GM23248 (cell line): Measurements from ENCODE around the gene TFIP11. TPM values are rescaled to one million over a fixed set of nuclear protein-coding genes. Genes with fewer than 3 reads are reported as not detected.

Source experiments
- DNase-seq: peaks from one replicate; pipeline ENCODE4 v3.0.0-alpha.2; 2015
- H2AFZ ChIP-seq: fragments of 200-600 bp; sonication (generic); 2 replicates; pipeline ENCODE4 v1.6.1; 2016; ENCODE audit warnings: antibody characterized with exemption
- H3F3A ChIP-seq: fragments of 200-600 bp; sonication (generic); 2 replicates; pipeline ENCODE4 v1.6.1; 2016; ENCODE audit warnings: mild to moderate bottlenecking, antibody characterized with exemption, mixed run types; ENCODE audit not compliant: insufficient read depth
- H3K27ac ChIP-seq: fragments of 200-600 bp; sonication (generic); 2 replicates; pipeline ENCODE4 v1.5.1; 2016; ENCODE audit warnings: mild to moderate bottlenecking
- H3K27me3 ChIP-seq: fragments of 200-600 bp; sonication (generic); replicated peaks from 2 replicates; pipeline ENCODE4 v1.6.1; 2016; ENCODE audit warnings: mild to moderate bottlenecking; ENCODE audit not compliant: insufficient read depth
- H3K36me3 ChIP-seq: fragments of 200-600 bp; sonication (generic); 2 replicates; pipeline ENCODE4 v1.6.1; 2016; ENCODE audit warnings: low read depth, mild to moderate bottlenecking
- H3K4me1 ChIP-seq: fragments of 200-600 bp; sonication (generic); 2 replicates; pipeline ENCODE4 v1.6.1; 2016; ENCODE audit warnings: mild to moderate bottlenecking; ENCODE audit not compliant: insufficient read depth
- H3K4me2 ChIP-seq: fragments of 200-600 bp; sonication (generic); one replicate; pipeline ENCODE4 v1.6.1; 2016; ENCODE audit warnings: mild to moderate bottlenecking; ENCODE audit not compliant: unreplicated experiment
- H3K4me3 ChIP-seq: fragments of 200-600 bp; sonication (generic); 2 replicates; pipeline ENCODE4 v1.5.1; 2016; ENCODE audit warnings: mild to moderate bottlenecking
- H3K79me2 ChIP-seq: fragments of 200-600 bp; sonication (generic); 2 replicates; pipeline ENCODE4 v1.6.1; 2016; ENCODE audit warnings: mild to moderate bottlenecking; ENCODE audit not compliant: insufficient read depth
- H3K9ac ChIP-seq: fragments of 200-600 bp; sonication (generic); 2 replicates; pipeline ENCODE4 v1.6.1; 2016; ENCODE audit warnings: mild to moderate bottlenecking
- H3K9me2 ChIP-seq: fragments of 200-600 bp; sonication (generic); 2 replicates; pipeline ENCODE4 v1.6.1; 2016; ENCODE audit warnings: mixed run types, mild to moderate bottlenecking, moderate library complexity; ENCODE audit not compliant: insufficient read depth
- H3K9me3 ChIP-seq: fragments of 200-600 bp; sonication (generic); one replicate; pipeline ENCODE4 v1.6.1; 2017; ENCODE audit warnings: low read depth
- H4K20me1 ChIP-seq: fragments of 200-600 bp; sonication (generic); 2 replicates; pipeline ENCODE4 v1.6.0; 2016; ENCODE audit not compliant: insufficient read depth
- EZH2 ChIP-seq: fragments of 200-600 bp; sonication (generic); IDR thresholded peaks from 2 replicates; pipeline ENCODE4 v1.6.1; 2018; ENCODE audit warnings: antibody characterized with exemption, mild to moderate bottlenecking; ENCODE audit not compliant: insufficient read depth, poor library complexity, severe bottlenecking
- EZH2phosphoT487 ChIP-seq: fragments of 200-600 bp; sonication (generic); IDR thresholded peaks from 2 replicates; pipeline ENCODE4 v1.6.1; 2018; ENCODE audit warnings: antibody characterized with exemption, moderate library complexity, mild to moderate bottlenecking, low read depth; ENCODE audit not compliant: insufficient read depth
- WGBS, 2 experiments: methylation state at CpG; one replicate each; pipeline ENCODE4 v1.1.6; 2015 to 2017; ENCODE audit warnings: low lambda C conversion rate in 2 of 2, low coverage in 1 of 2; ENCODE audit errors: missing lambda C conversion rate in 2 of 2; 5-methylcytosine and 5-hydroxymethylcytosine counted together
- in situ Hi-C: fragments of 300-500 bp; cut with MboI; formaldehyde crosslinking; loops from 2 replicates; pipeline ENCODE4 v1.15.0; 2020
- polyA plus RNA-seq: library from polyadenylated mRNA; unstranded; fragments of >200 nt; fragmentation: Nextera tagmentation; extraction: Ambion mirVana; gene quantifications from 2 replicates; pipeline ENCODE4 v1.2.1, GENCODE V29; 2016
- total RNA-seq: library from RNA; depleted of rRNA; stranded (reverse); fragments of >200 nt; shearing (Covaris generic); gene quantifications from 2 replicates; pipeline ENCODE4 v1.2.3, GENCODE V29; 2014

Gene TFIP11
- total and polyA plus RNA-seq, 2 experiments from 2014 or later = 23.1 to 41.9 TPM

- no peaks in the 10 kb centered on the region for H3K9me3 ChIP-seq
- H3K27me3 ChIP-seq = no peaks in the 10 kb centered on the region
- no peak overlapping the region for H3K9ac ChIP-seq
- H3K4me3 ChIP-seq = no peak overlapping the region
- no peak for TF ChIP-seq EZH2phosphoT487
- no peak for TF ChIP-seq EZH2
- no peaks in the 10 kb centered on the region for H3K9me2 ChIP-seq
- H2AFZ ChIP-seq = no peak overlapping the region
- H3K4me2 ChIP-seq = no peak overlapping the region
- no peaks in the 10 kb centered on the region for H4K20me1 ChIP-seq
- H3K4me1 ChIP-seq = no peaks in the 10 kb centered on the region
- DNase-seq = no peak
- in situ Hi-C loops = no loop called here
- 0 out of 2 replicates have a peak, but pooled peaks cover 6% of the 10 kb centered on the region for H3F3A ChIP-seq
- no peak overlapping the region for H3K27ac ChIP-seq
- no peaks in the 10 kb centered on the region for H3K36me3 ChIP-seq
- WGBS, 2 experiments = 88 to 91% methylated on average over 4 of the region's 4 CpGs
- no peaks in the 10 kb centered on the region for H3K79me2 ChIP-seq
Observed at GRCh38 chr22:26522592-26522991, 10.3 kb upstream of the TFIP11 start.

GRCh38 chr22:26522012-26522411, 9.7 kb upstream of the TFIP11 start:
- 94 to 95% methylated on average over 2 of the region's 2 CpGs for WGBS, 2 experiments
- no peak overlapping the region for H2AFZ ChIP-seq
- H3K9me2 ChIP-seq = no peaks in the 10 kb centered on the region
- no peak overlapping the region for H3K27ac ChIP-seq
- in situ Hi-C loops = no loop called here
- TF ChIP-seq EZH2phosphoT487 = no peak
- TF ChIP-seq EZH2 = no peak
- 0 out of 2 replicates have a peak, but pooled peaks cover 6% of the 10 kb centered on the region for H3F3A ChIP-seq
- DNase-seq = no peak
- no peaks in the 10 kb centered on the region for H3K9me3 ChIP-seq
- no peaks in the 10 kb centered on the region for H3K36me3 ChIP-seq
- H3K4me2 ChIP-seq = no peak overlapping the region
- no peak overlapping the region for H3K9ac ChIP-seq
- H3K4me3 ChIP-seq = no peak overlapping the region
- no peaks in the 10 kb centered on the region for H3K27me3 ChIP-seq
- H3K79me2 ChIP-seq = no peaks in the 10 kb centered on the region
- H3K4me1 ChIP-seq = no peaks in the 10 kb centered on the region
- H4K20me1 ChIP-seq = no peaks in the 10 kb centered on the region

GRCh38 chr22:26517429-26517828, 5.2 kb upstream of the TFIP11 start:
- no peaks in the 10 kb centered on the region for H3K9me2 ChIP-seq
- WGBS, 2 experiments = 98 to 100% methylated on average over 5 of the region's 5 CpGs
- H3F3A ChIP-seq = 0 out of 2 replicates have a peak, but pooled peaks cover 6% of the 10 kb centered on the region
- H3K36me3 ChIP-seq = no peaks in the 10 kb centered on the region
- no peak overlapping the region for H3K9ac ChIP-seq
- H4K20me1 ChIP-seq = no peaks in the 10 kb centered on the region
- TF ChIP-seq EZH2phosphoT487 = no peak
- H3K4me3 ChIP-seq = no peak overlapping the region
- no peak overlapping the region for H3K4me2 ChIP-seq
- H3K9me3 ChIP-seq = no peaks in the 10 kb centered on the region
- H3K4me1 ChIP-seq = peaks cover 7% of the 10 kb centered on the region; the same call in 1 of the 2 replicates
- H3K27me3 ChIP-seq = no peaks in the 10 kb centered on the region
- no peak overlapping the region for H2AFZ ChIP-seq
- no peak overlapping the region for H3K27ac ChIP-seq
- in situ Hi-C loops = loop anchor here (10.0 kb wide), 1 partner anchor 117 kb away; no protein-coding TSS in a partner anchor
- H3K79me2 ChIP-seq = peaks cover 17% of the 10 kb centered on the region; the same call in 1 of the 2 replicates
- DNase-seq = no peak

GRCh38 chr22:26516503-26516902, 4.2 kb upstream of the TFIP11 start:
- Histone ChIP-seq H3K4me1 (peaks cover 8% of the 10 kb centered on the region), H2AFZ (no peak overlapping the region), H3K27ac (no peak overlapping the region), H4K20me1 (no peaks in the 10 kb centered on the region), H3F3A (0 out of 2 replicates have a peak, but pooled peaks cover 6% of the 10 kb centered on the region), H3K9me3 (no peaks in the 10 kb centered on the region), H3K79me2 (peaks cover 27% of the 10 kb centered on the region), H3K9ac (no peak overlapping the region), H3K9me2 (no peaks in the 10 kb centered on the region), H3K27me3 (no peaks in the 10 kb centered on the region), H3K36me3 (no peaks in the 10 kb centered on the region), H3K4me3 (no peak overlapping the region), H3K4me2 (no peak overlapping the region)
- in situ Hi-C loops = loop anchor here (10.0 kb wide), 1 partner anchor 118 kb away; no protein-coding TSS in a partner anchor
- no peak for DNase-seq
- WGBS, 2 experiments = 94 to 100% methylated on average over 1 of the region's 1 CpG
- TF ChIP-seq EZH2 (no peak), EZH2phosphoT487 (no peak)

- H2AFZ ChIP-seq = no peak overlapping the region
- no peaks in the 10 kb centered on the region for H3K9me3 ChIP-seq
- no peak overlapping the region for H3K9ac ChIP-seq
- H3K4me3 ChIP-seq = no peak overlapping the region
- no peaks in the 10 kb centered on the region for H3K27me3 ChIP-seq
- TF ChIP-seq EZH2 (no peak), EZH2phosphoT487 (no peak)
- H4K20me1 ChIP-seq = no peaks in the 10 kb centered on the region
- no peak overlapping the region for H3K4me2 ChIP-seq
- no peak for DNase-seq
- peaks cover 32% of the 10 kb centered on the region for H3K79me2 ChIP-seq
- WGBS, 2 experiments = 94 to 98% methylated on average over 3 of the region's 3 CpGs
- H3K9me2 ChIP-seq = no peaks in the 10 kb centered on the region
- in situ Hi-C loops = loop anchor here (10.0 kb wide), 1 partner anchor 119 kb away; no protein-coding TSS in a partner anchor
- peaks cover 14% of the 10 kb centered on the region for H3K4me1 ChIP-seq
- H3K36me3 ChIP-seq = no peaks in the 10 kb centered on the region
- H3K27ac ChIP-seq = no peak overlapping the region
- 0 out of 2 replicates have a peak, but pooled peaks cover 6% of the 10 kb centered on the region for H3F3A ChIP-seq
Observed at GRCh38 chr22:26515931-26516330, 3.7 kb upstream of the TFIP11 start.
